MCF 10A (cell line): ENCODE measurements around the gene BPIFB2. TPM values are rescaled to one million over a fixed set of nuclear protein-coding genes. Genes with fewer than 3 reads are reported as not detected.

ENCODE experiments used
- BruUV-seq: library from RNA; stranded (reverse); fragments of 400-500 nt; replicated peaks from 2 replicates; lab custom pipeline; 2021; lab: Mats Ljungman, UMichigan
- CTCF ChIA-PET: fragments of 300-600 bp; sonication (Branson Sonifier 250); formaldehyde crosslinking; extraction: SDS; loops from one replicate; lab custom pipeline; 2021; ENCODE audit warnings: antibody characterized with exemption, inconsistent platforms; lab: Yijun Ruan, JAX
- POLR2A ChIA-PET: fragments of 300-600, 350-650 bp; sonication (Branson Sonifier 250); formaldehyde crosslinking; extraction: SDS; loops from one replicate; lab custom pipeline; 2020; ENCODE audit warnings: antibody characterized with exemption, inconsistent platforms; lab: Yijun Ruan, JAX
- DNase-seq: peaks from one replicate; pipeline ENCODE4 v3.0.0-alpha.2; 2018; ENCODE audit not compliant: unreplicated experiment
- H3K27ac Mint-ChIP-seq: one replicate; pipeline ENCODE4 v1.8.0; 2022; ENCODE audit warnings: mild to moderate bottlenecking, low read depth, mixed read lengths; ENCODE audit not compliant: unreplicated experiment
- H3K27me3 Mint-ChIP-seq: one replicate; pipeline ENCODE4 v1.8.0; 2022; ENCODE audit warnings: mixed read lengths; ENCODE audit not compliant: insufficient read depth, unreplicated experiment
- H3K36me3 Mint-ChIP-seq: one replicate; pipeline ENCODE4 v1.8.0; 2022; ENCODE audit warnings: mild to moderate bottlenecking, moderate library complexity, mixed read lengths; ENCODE audit not compliant: insufficient read depth, unreplicated experiment
- H3K4me1 Mint-ChIP-seq: one replicate; pipeline ENCODE4 v1.8.0; 2022; ENCODE audit warnings: mixed read lengths; ENCODE audit not compliant: insufficient read depth, unreplicated experiment
- H3K4me3 Mint-ChIP-seq: one replicate; pipeline ENCODE4 v1.8.0; 2022; ENCODE audit warnings: mild to moderate bottlenecking, moderate library complexity, mixed read lengths; ENCODE audit not compliant: unreplicated experiment
- H3K9me3 Mint-ChIP-seq: one replicate; pipeline ENCODE4 v1.8.0; 2022; ENCODE audit warnings: mixed read lengths; ENCODE audit not compliant: unreplicated experiment
- intact Hi-C: fragments of 100-400 bp; cut with micrococcal nuclease; formaldehyde crosslinking; loops from 2 replicates; pipeline ENCODE4 v1.14.1; 2022
- total RNA-seq: library from RNA; stranded (reverse); gene quantifications from 2 replicates; pipeline ENCODE4 v1.2.3, GENCODE V29; 2022
- TF ChIP-seq, protein P1 (sequence below): fragments of 200-600 bp; IDR thresholded peaks from one replicate; pipeline ENCODE4 v1.8.0; 2022; ENCODE audit warnings: antibody characterized with exemption, mild to moderate bottlenecking; ENCODE audit not compliant: unreplicated experiment

Gene BPIFB2
- total RNA-seq, 1 experiment from 2014 or later = not detected

- Mint-ChIP-seq H3K9me3 (no peaks in the 10 kb centered on the region), H3K27ac (no peak overlapping the region), H3K36me3 (no peaks in the 10 kb centered on the region), H3K4me3 (no peak overlapping the region), H3K27me3 (peaks cover 60% of the 10 kb centered on the region), H3K4me1 (no peaks in the 10 kb centered on the region)
- intact Hi-C loops = no loop called here
- ChIA-PET POLR2A (no interaction called here), CTCF (interaction anchor here (0.6 kb wide), 1 partner anchor 901 kb away, joined by 4 read pairs; no protein-coding TSS in a partner anchor)
- TF ChIP-seq, protein P1, sequence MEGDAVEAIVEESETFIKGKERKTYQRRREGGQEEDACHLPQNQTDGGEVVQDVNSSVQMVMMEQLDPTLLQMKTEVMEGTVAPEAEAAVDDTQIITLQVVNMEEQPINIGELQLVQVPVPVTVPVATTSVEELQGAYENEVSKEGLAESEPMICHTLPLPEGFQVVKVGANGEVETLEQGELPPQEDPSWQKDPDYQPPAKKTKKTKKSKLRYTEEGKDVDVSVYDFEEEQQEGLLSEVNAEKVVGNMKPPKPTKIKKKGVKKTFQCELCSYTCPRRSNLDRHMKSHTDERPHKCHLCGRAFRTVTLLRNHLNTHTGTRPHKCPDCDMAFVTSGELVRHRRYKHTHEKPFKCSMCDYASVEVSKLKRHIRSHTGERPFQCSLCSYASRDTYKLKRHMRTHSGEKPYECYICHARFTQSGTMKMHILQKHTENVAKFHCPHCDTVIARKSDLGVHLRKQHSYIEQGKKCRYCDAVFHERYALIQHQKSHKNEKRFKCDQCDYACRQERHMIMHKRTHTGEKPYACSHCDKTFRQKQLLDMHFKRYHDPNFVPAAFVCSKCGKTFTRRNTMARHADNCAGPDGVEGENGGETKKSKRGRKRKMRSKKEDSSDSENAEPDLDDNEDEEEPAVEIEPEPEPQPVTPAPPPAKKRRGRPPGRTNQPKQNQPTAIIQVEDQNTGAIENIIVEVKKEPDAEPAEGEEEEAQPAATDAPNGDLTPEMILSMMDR = no peak
- no TSS peak for BruUV-seq
- DNase-seq = no peak
Observed at GRCh38 chr20:32963176-32963575, 44.3 kb upstream of the BPIFB2 start.

DNA sequence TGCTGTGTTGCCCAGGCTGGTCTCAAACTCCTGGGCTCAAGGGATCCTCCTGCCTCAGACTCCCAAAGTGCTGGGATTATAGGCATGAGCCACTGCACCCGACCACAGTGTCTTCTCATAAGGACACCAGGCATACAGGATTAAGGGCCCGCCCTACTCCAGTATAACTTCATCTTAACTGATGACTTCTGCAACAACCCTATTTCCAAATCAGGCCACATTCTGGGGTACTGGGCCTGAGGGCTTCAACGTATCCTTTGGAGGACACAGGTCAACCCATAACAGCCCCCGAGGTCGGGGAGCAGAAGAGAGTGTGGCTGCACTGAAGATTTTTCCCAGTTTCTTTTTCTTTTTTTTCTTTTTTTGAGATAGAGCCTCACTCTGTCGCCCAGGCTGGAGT lies 42.9 kb upstream of the BPIFB2 start:
- Mint-ChIP-seq H3K27ac (no peak overlapping the region), H3K36me3 (no peaks in the 10 kb centered on the region), H3K4me1 (no peaks in the 10 kb centered on the region), H3K9me3 (no peaks in the 10 kb centered on the region), H3K27me3 (peaks cover 46% of the 10 kb centered on the region), H3K4me3 (no peak overlapping the region)
- BruUV-seq = no TSS peak
- DNase-seq = no peak
- POLR2A ChIA-PET = interaction anchor here (0.6 kb wide), 3 partner anchors 10 to 460 kb away, joined by 3 to 5 read pairs (median 3); no protein-coding TSS in a partner anchor
- TF ChIP-seq, protein P1 = no peak
- intact Hi-C loops = no loop called here
- CTCF ChIA-PET = interaction anchor here (1.1 kb wide), 1 partner anchor 186 kb away, joined by 3 read pairs; no protein-coding TSS in a partner anchor

DNA sequence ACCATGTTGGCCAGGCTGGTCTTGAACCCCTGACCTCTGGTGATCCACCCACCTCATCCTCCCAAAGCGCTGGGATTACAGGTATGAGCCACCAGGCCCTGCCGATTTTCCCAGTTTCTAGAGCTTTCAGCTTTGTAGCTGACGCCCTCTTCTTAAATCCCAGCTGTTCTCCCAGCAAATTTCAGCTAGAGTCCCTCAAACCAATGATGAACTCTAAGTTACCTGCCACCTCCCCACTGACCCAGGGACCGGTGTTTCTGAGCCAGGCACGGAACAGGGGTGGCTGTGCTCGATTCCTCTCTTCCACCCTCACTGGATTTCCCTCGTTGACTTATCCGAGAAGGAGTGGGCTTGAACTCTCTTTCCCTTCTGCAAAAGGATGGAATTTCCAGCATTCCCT lies 42.4 kb upstream of the BPIFB2 start:
- H3K9me3 Mint-ChIP-seq = no peaks in the 10 kb centered on the region
- TF ChIP-seq, protein P1 = no peak
- DNase-seq = no peak
- ChIA-PET POLR2A (interaction anchor here (0.6 kb wide), 3 partner anchors 11 to 461 kb away, joined by 3 to 5 read pairs (median 3); no protein-coding TSS in a partner anchor), CTCF (no interaction called here)
- no peaks in the 10 kb centered on the region for H3K36me3 Mint-ChIP-seq
- H3K4me1 Mint-ChIP-seq = no peaks in the 10 kb centered on the region
- H3K27me3 Mint-ChIP-seq = peaks cover 45% of the 10 kb centered on the region
- H3K27ac Mint-ChIP-seq = no peak overlapping the region
- intact Hi-C loops = no loop called here
- BruUV-seq = no TSS peak
- H3K4me3 Mint-ChIP-seq = no peak overlapping the region

DNA sequence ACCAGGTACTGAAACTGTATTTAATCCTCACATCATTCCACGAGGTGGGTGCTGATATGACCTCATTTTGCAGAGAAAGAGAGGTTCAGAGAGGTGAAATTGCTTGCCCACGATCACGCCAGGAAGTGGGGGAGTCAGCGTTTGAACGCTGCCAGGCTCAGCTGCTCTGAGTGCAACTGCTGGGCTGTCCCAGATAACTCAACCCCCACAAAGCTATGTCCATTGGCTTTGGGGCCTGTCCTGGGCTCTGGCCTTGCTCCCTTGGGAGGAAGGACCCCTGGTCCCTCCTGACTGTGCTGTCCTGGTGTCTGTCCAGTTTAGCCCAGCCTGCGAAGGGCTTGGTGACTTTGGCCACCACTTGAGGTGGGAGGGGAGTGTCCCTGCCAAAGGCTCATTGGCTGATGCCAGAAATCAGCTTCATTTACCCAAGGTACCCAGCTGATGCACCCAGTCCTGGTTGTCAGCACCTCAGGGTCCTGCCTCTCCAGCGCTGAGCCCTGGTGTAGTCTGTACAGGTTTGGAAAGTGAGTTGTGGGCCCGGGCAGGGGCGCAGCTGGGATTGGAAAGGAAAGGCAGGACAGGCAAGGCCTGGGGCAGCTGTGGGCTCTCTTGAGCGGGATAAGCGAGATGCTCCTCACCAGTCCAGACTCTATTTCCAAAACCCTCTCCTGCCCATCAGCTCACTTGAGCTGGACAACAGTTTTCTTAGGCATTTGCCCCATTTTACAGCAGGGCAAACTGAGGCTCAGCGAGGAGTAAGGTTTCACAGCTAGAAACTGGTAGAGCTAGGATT lies 41.7 kb upstream of the BPIFB2 start:
- Mint-ChIP-seq H3K36me3 (no peaks in the 10 kb centered on the region), H3K27ac (no peak overlapping the region), H3K9me3 (no peaks in the 10 kb centered on the region), H3K27me3 (peaks cover 43% of the 10 kb centered on the region), H3K4me3 (no peak overlapping the region), H3K4me1 (no peaks in the 10 kb centered on the region)
- intact Hi-C loops = no loop called here
- no peak for DNase-seq
- POLR2A ChIA-PET = no interaction called here
- CTCF ChIA-PET = interaction anchor here (0.6 kb wide), 1 partner anchor 41 kb away, joined by 3 read pairs; no protein-coding TSS in a partner anchor
- TF ChIP-seq, protein P1 = no peak
- no TSS peak for BruUV-seq
